Pancreas (tissue), 10 donors: ENCODE data around the gene LPCAT1. TPM values are rescaled to one million over a fixed set of nuclear protein-coding genes. Genes with fewer than 3 reads are reported as not detected.
A peak's percentile ranks its signal among the peaks of the same experiment; 100 is the strongest.

ENCODE experiments used
- ATAC-seq, 4 donors: fragments of 200-7000 bp; cut with Tn5 transposase; one replicate each; pipeline versions ENCODE4 v1.8.0 to v1.9.1; 2020; ENCODE audit warnings: mild to moderate bottlenecking in 4 of 4, moderate library complexity in 4 of 4
- DNase-seq, 6 donors: peaks; one replicate each; pipeline ENCODE4 v3.0.0-alpha.2; 2020
- FAIRE-seq: peaks from 2 replicates; lab custom pipeline; 2012; peaks lifted over from hg19 to GRCh38; lab: Jason Lieb, UNC
- H3K27ac ChIP-seq, 4 donors: fragments of 200-600 bp; sonication (generic); 1 replicate in 3 of 4; 2 replicates in 1 of 4; pipeline versions ENCODE4 v1.5.0 to v1.8.0; 2020
- H3K27me3 ChIP-seq, 4 donors: fragments of 200-600 bp; one replicate each; pipeline ENCODE4 v1.8.0; 2021
- H3K36me3 ChIP-seq, 3 donors: fragments of 200-600 bp; sonication (generic) in 1 of 3; one replicate each; pipeline versions ENCODE4 v1.5.0 to v1.8.0; 2020 to 2021
- H3K4me1 ChIP-seq, 3 donors: fragments of 200-600 bp; one replicate each; pipeline ENCODE4 v1.8.0; 2021
- H3K4me3 ChIP-seq, 4 donors: fragments of 200-600 bp; sonication (generic) in 2 of 4; one replicate each; pipeline versions ENCODE4 v1.5.0 to v1.8.0; 2020 to 2021
- H3K9me3 ChIP-seq, 4 donors: fragments of 200-600 bp; one replicate each; pipeline ENCODE4 v1.8.0; 2021
- CTCF ChIP-seq, 4 donors: fragments of 200-600 bp; sonication (generic) in 3 of 4; IDR thresholded peaks; one replicate each; pipeline versions ENCODE4 v1.5.0 to v1.8.0; 2021; ENCODE audit warnings: antibody characterized with exemption in 4 of 4
- WGBS, 2 donors: extraction: QIAGEN DNeasy Blood & Tissue Kit; methylation state at CpG; one replicate each; pipeline ENCODE4 v1.1.7; 2013; 5-methylcytosine and 5-hydroxymethylcytosine counted together
- intact Hi-C, 3 donors: fragments of 100-400 bp; cut with DNase I; formaldehyde crosslinking; loops; one replicate each; pipeline versions ENCODE4 v1.11.1 to v1.14.2; 2022
- polyA plus RNA-seq, 2 donors: library from polyadenylated mRNA; stranded (reverse); fragments of 200-250 nt; gene quantifications; one replicate each; pipeline ENCODE4 v1.2.3, GENCODE V29; 2013
- total RNA-seq, 6 donors: library from RNA; stranded (reverse); fragmentation: NEBNext Ultra II Directional in 4 of 6; extraction: Animal tissue kit (Norgen Biotek cat#: 25700) in 4 of 6; gene quantifications; one replicate each; pipeline versions ENCODE4 v1.2.1 to v1.2.4, GENCODE V29; 2021 to 2023
- donor health status: healthy with polysubstance abuse.
- donor health status: DM: no; HTN: no; CAD: no; lungs with moderate emphysema.
- donor health status: DM: no; HTN: no; CAD: no.
- donor health status: control.
- donor health status: control.
- donor health status: Bipolar disorder and iron deficiency.
- donor health status: DM: yes; HTN: yes; CAD: no.
- donor health status: DM: no; HTN: no; CAD: no.
- donor health status: DM: no; HTN: no; CAD: no.
- donor health status: DM: yes; HTN: yes; CAD: no.

LPCAT1 gene
- total and polyA plus RNA-seq, 8 donors = 6.5 to 26.1 (median 13.8) TPM

- ATAC-seq (no peak), DNase-seq (peak in 1 of 6 donors; percentile 40), FAIRE-seq (no peak)
- Histone ChIP-seq H3K4me3 (no peak overlapping the region), H3K9me3 (no peaks in the 10 kb centered on the region), H3K27me3 (no peaks in the 10 kb centered on the region), H3K27ac (no peak overlapping the region), H3K4me1 (no peaks in the 10 kb centered on the region), H3K36me3 (no peaks in the 10 kb centered on the region)
- intact Hi-C loops = no loop called here
- TF ChIP-seq CTCF (IDR thresholded peaks at IDR 0.05) = no peak
- 77 to 86% methylated on average over 8 of the region's 8 CpGs for WGBS, 2 donors
These were observed 91.9 kb downstream of the LPCAT1 start for GRCh38 chr5:1431896-1432295.

GRCh38 chr5:1431021-1431811 is 92.5 kb downstream of the LPCAT1 start:
- intact Hi-C loops = no loop called here
- TF ChIP-seq CTCF (IDR thresholded peaks at IDR 0.05) = no peak
- no peak overlapping the region for H3K27ac ChIP-seq
- H3K4me3 ChIP-seq = no peak overlapping the region
- no peaks in the 10 kb centered on the region for H3K27me3 ChIP-seq
- no peak for FAIRE-seq
- no peaks in the 10 kb centered on the region for H3K9me3 ChIP-seq
- no peaks in the 10 kb centered on the region for H3K36me3 ChIP-seq
- DNase-seq = peak in 2 of 6 donors; percentile 53 to 65
- no peak for ATAC-seq
- no peaks in the 10 kb centered on the region for H3K4me1 ChIP-seq
- 78 to 92% methylated on average over 33 of the region's 33 CpGs for WGBS, 2 donors

GRCh38 chr5:1430121-1430795 is 93.5 kb downstream of the LPCAT1 start:
- no peak for ATAC-seq
- intact Hi-C loops = no loop called here
- no peaks in the 10 kb centered on the region for H3K27me3 ChIP-seq
- H3K27ac ChIP-seq = no peak overlapping the region
- WGBS, 2 donors = 71 to 82% methylated on average over 26 of the region's 26 CpGs
- peak in 1 of 6 donors; percentile 35 for DNase-seq
- no peak for FAIRE-seq
- no peaks in the 10 kb centered on the region for H3K36me3 ChIP-seq
- no peaks in the 10 kb centered on the region for H3K9me3 ChIP-seq
- no peak for TF ChIP-seq CTCF (IDR thresholded peaks at IDR 0.05)
- H3K4me1 ChIP-seq = no peaks in the 10 kb centered on the region
- no peak overlapping the region for H3K4me3 ChIP-seq

GRCh38 chr5:1429496-1429895 is 94.3 kb downstream of the LPCAT1 start:
- H3K4me3 ChIP-seq = no peak overlapping the region
- ATAC-seq = no peak
- no peaks in the 10 kb centered on the region for H3K9me3 ChIP-seq
- no peaks in the 10 kb centered on the region for H3K4me1 ChIP-seq
- 66 to 84% methylated on average over 5 of the region's 5 CpGs for WGBS, 2 donors
- no peak for FAIRE-seq
- peak in 1 of 6 donors; percentile 16 for DNase-seq
- H3K27ac ChIP-seq = no peak overlapping the region
- TF ChIP-seq CTCF (IDR thresholded peaks at IDR 0.05) = no peak
- intact Hi-C loops = no loop called here
- H3K36me3 ChIP-seq = no peaks in the 10 kb centered on the region
- no peaks in the 10 kb centered on the region for H3K27me3 ChIP-seq

- ATAC-seq (no peak), DNase-seq (peak in 1 of 6 donors; percentile 27), FAIRE-seq (no peak)
- H3K9me3 ChIP-seq = no peaks in the 10 kb centered on the region
- no peaks in the 10 kb centered on the region for H3K4me1 ChIP-seq
- H3K36me3 ChIP-seq = no peaks in the 10 kb centered on the region
- H3K27me3 ChIP-seq = no peaks in the 10 kb centered on the region
- intact Hi-C loops = no loop called here
- WGBS, 2 donors = 59 to 61% methylated on average over 7 of the region's 7 CpGs
- H3K4me3 ChIP-seq = no peak overlapping the region
- TF ChIP-seq CTCF (IDR thresholded peaks at IDR 0.05) = no peak
- no peak overlapping the region for H3K27ac ChIP-seq
These were observed 94.7 kb downstream of the LPCAT1 start for GRCh38 chr5:1429066-1429465.
